ENCODE results near the gene PHACTR1. TPM values are rescaled to one million over a fixed set of nuclear protein-coding genes. Genes with fewer than 3 reads are reported as not detected.

Gene PHACTR1
- total and polyA plus RNA-seq, 2 donors (not counting 1 experiment from before 2014, with no cell fraction given): 0.60 to 1.2 TPM

DNA sequence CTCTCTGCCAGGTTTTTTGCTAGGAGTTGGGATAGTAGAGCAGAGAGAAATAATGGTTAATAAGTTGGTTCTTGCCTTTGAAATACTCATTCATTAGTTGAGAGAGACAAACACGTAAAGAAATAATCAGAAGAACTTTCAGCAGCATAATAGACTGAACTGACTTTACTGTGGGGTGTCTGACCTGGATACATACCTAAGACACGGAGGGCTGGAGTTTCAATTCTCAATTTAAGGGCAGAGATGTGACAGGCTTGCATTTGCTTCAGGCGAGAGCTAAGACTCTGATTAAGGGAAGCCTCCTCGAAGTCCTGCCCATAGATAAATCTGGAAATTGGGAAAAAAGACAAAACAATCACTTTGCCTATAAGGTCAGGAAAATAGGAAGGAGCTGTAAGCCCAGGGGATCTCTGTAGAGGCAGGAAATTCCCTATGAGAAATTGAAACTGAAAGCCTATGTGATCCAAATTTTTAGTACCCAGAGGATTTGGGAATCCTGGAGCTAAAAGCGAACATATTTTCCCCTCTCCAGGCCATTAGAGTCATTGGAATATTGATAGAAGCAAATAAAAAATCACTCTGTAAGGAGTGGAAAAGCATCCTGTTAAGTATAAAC, 276.8 kb downstream of the PHACTR1 start:
- Histone ChIP-seq H3K27ac (ENCODE audit: insufficient read depth, low read length) (no peak overlapping the region), H3K9me3 (ENCODE audit: control insufficient read depth, insufficient read depth, low read depth, low read length) (no peaks in the 10 kb centered on the region), H3K4me3 (replicated peaks in 1 of 4; ENCODE audit: control extremely low read depth in 1 of 4, insufficient read depth in 1 of 4, low read depth in 3 of 4, low read length in 4 of 4) (no peak overlapping the region), H4K20me1 (ENCODE audit: control insufficient read depth, extremely low read depth, insufficient read depth, low read length) (no peaks in the 10 kb centered on the region), H3K4me1 (ENCODE audit: control insufficient read depth, extremely low read depth, insufficient read depth, low read length) (no peaks in the 10 kb centered on the region), H2AFZ (ENCODE audit: low read length) (no peak overlapping the region), H3K9ac (ENCODE audit: insufficient read depth, low read length) (no peak overlapping the region), H3K4me2 (ENCODE audit: extremely low read depth, insufficient read depth, low read length) (no peak overlapping the region), H3K27me3 (ENCODE audit: control insufficient read depth, insufficient read depth, low read length) (no peaks in the 10 kb centered on the region), H3K79me2 (ENCODE audit: control insufficient read depth, insufficient read depth, low read length) (no peaks in the 10 kb centered on the region), H3K36me3 (ENCODE audit: control insufficient read depth, insufficient read depth, low read length) (no peaks in the 10 kb centered on the region)
- TF ChIP-seq, protein P1, sequence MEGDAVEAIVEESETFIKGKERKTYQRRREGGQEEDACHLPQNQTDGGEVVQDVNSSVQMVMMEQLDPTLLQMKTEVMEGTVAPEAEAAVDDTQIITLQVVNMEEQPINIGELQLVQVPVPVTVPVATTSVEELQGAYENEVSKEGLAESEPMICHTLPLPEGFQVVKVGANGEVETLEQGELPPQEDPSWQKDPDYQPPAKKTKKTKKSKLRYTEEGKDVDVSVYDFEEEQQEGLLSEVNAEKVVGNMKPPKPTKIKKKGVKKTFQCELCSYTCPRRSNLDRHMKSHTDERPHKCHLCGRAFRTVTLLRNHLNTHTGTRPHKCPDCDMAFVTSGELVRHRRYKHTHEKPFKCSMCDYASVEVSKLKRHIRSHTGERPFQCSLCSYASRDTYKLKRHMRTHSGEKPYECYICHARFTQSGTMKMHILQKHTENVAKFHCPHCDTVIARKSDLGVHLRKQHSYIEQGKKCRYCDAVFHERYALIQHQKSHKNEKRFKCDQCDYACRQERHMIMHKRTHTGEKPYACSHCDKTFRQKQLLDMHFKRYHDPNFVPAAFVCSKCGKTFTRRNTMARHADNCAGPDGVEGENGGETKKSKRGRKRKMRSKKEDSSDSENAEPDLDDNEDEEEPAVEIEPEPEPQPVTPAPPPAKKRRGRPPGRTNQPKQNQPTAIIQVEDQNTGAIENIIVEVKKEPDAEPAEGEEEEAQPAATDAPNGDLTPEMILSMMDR (conservative IDR thresholded peaks at IDR 0.05 in 1 of 2, IDR thresholded peaks at IDR 0.05 in 1 of 2; ENCODE audit: low read depth in 1 of 2, low read length in 2 of 2): no peak
- TF ChIP-seq EZH2 (IDR thresholded peaks at IDR 0.05; ENCODE audit: low read length, missing control alignments): no peak
- DNase-seq (ENCODE audit: low read depth in 2 of 2): no peak

DNA sequence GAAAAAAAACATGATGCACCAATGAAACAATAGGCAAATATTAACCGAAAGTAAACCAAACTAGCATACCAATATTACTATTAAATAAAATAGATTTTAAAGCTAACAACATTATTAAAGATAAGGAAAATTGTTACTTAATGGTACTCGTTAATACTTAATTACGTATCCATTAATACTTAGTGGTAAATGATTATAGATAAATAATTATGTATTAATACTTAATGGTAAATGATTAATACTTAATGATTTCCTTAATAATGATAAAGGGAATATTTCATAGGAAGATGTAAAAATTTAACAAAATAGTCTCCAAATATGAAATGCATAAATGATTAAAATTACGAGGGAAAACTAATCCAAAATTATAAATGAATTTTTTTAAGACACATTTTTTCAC, 278.9 kb downstream of the PHACTR1 start:
- Histone ChIP-seq H3K4me2 (ENCODE audit: extremely low read depth, insufficient read depth, low read length) (no peak overlapping the region), H3K4me3 (replicated peaks in 1 of 4; ENCODE audit: control extremely low read depth in 1 of 4, insufficient read depth in 1 of 4, low read depth in 3 of 4, low read length in 4 of 4) (no peak overlapping the region), H3K27ac (ENCODE audit: insufficient read depth, low read length) (no peak overlapping the region), H2AFZ (ENCODE audit: low read length) (no peak overlapping the region), H3K9ac (ENCODE audit: insufficient read depth, low read length) (no peak overlapping the region), H3K9me3 (ENCODE audit: control insufficient read depth, insufficient read depth, low read depth, low read length) (no peaks in the 10 kb centered on the region), H3K4me1 (ENCODE audit: control insufficient read depth, extremely low read depth, insufficient read depth, low read length) (no peaks in the 10 kb centered on the region), H3K27me3 (ENCODE audit: control insufficient read depth, insufficient read depth, low read length) (no peaks in the 10 kb centered on the region), H3K36me3 (ENCODE audit: control insufficient read depth, insufficient read depth, low read length) (no peaks in the 10 kb centered on the region), H4K20me1 (ENCODE audit: control insufficient read depth, extremely low read depth, insufficient read depth, low read length) (no peaks in the 10 kb centered on the region), H3K79me2 (ENCODE audit: control insufficient read depth, insufficient read depth, low read length) (no peaks in the 10 kb centered on the region)
- no peak for DNase-seq (ENCODE audit: low read depth in 2 of 2)
- TF ChIP-seq, protein P1 (conservative IDR thresholded peaks at IDR 0.05 in 1 of 2, IDR thresholded peaks at IDR 0.05 in 1 of 2; ENCODE audit: low read depth in 1 of 2, low read length in 2 of 2): no peak
- TF ChIP-seq EZH2 (IDR thresholded peaks at IDR 0.05; ENCODE audit: low read length, missing control alignments): no peak

DNA sequence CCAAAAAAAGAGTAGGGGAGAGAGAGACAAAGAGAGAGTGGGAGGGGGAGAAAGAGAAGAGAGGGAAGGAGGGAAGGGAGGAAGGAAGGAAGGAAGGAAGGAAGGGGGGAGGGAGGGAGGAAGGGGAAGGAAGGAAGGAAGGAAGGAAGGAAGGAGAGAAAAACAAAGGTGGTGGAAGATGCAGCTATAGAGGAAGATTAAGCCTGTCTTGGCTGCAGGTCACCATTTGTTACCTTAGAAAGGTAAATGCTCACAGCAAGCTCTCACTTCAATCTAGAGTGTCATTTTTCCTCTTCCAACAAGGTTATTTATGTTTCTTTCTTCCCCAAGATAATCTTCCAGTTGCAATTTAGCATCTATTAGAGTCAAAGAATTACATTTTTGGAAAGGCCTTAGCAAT, 284.0 kb downstream of the PHACTR1 start:
- Histone ChIP-seq H3K4me3 (replicated peaks in 1 of 4; ENCODE audit: control extremely low read depth in 1 of 4, insufficient read depth in 1 of 4, low read depth in 3 of 4, low read length in 4 of 4) (no peak overlapping the region), H4K20me1 (ENCODE audit: control insufficient read depth, extremely low read depth, insufficient read depth, low read length) (no peaks in the 10 kb centered on the region), H3K79me2 (ENCODE audit: control insufficient read depth, insufficient read depth, low read length) (no peaks in the 10 kb centered on the region), H3K9ac (ENCODE audit: insufficient read depth, low read length) (no peak overlapping the region), H3K4me2 (ENCODE audit: extremely low read depth, insufficient read depth, low read length) (no peak overlapping the region), H2AFZ (ENCODE audit: low read length) (no peak overlapping the region), H3K36me3 (ENCODE audit: control insufficient read depth, insufficient read depth, low read length) (no peaks in the 10 kb centered on the region), H3K4me1 (ENCODE audit: control insufficient read depth, extremely low read depth, insufficient read depth, low read length) (no peaks in the 10 kb centered on the region), H3K9me3 (ENCODE audit: control insufficient read depth, insufficient read depth, low read depth, low read length) (no peaks in the 10 kb centered on the region), H3K27ac (ENCODE audit: insufficient read depth, low read length) (no peak overlapping the region), H3K27me3 (ENCODE audit: control insufficient read depth, insufficient read depth, low read length) (no peaks in the 10 kb centered on the region)
- DNase-seq (ENCODE audit: low read depth in 2 of 2): no peak
- TF ChIP-seq EZH2 (IDR thresholded peaks at IDR 0.05; ENCODE audit: low read length, missing control alignments): no peak
- TF ChIP-seq, protein P1 (conservative IDR thresholded peaks at IDR 0.05 in 1 of 2, IDR thresholded peaks at IDR 0.05 in 1 of 2; ENCODE audit: low read depth in 1 of 2, low read length in 2 of 2): no peak

Data from fibroblast of lung (primary cell).